ENCODE data around the gene CST8. TPM values are rescaled to one million over a fixed set of nuclear protein-coding genes. Genes with fewer than 3 reads are reported as not detected.

The CST8 gene
- polyA plus RNA-seq, 1 donor (not counting 4 experiments of a cell fraction or from before 2014, with no cell fraction given) = not detected

DNA sequence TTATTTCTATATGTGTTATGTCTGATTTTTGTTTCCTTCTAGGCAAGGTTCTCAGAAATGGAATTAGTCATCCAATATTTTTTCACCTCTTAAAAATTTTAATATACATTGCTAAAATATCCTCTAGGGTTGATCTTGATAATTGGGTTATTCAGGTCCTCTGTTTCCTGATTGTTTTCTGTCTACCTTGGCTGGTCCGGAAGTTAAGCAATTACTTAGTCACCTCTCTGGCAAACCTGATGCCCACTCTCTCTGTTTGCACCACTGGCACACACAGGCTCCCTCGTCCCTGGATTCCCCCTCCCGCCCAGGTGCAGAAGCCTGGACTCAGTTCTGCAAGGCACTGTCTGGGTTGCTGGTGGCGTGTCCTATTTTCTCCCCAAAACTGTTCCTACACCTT is 49.7 kb downstream of the CST8 start:
- H3K9me1 ChIP-seq (ENCODE audit: control insufficient read depth, extremely low read depth, insufficient read depth, low read length) = no peaks in the 10 kb centered on the region
- H3K9ac ChIP-seq (ENCODE audit: control insufficient read depth, extremely low read depth, insufficient read depth, low read length) = no peak overlapping the region
- no peaks in the 10 kb centered on the region for H4K20me1 ChIP-seq (ENCODE audit: control insufficient read depth, extremely low read depth, insufficient read depth, low read length)
- dilution Hi-C loops (cut with MboI; ENCODE audit: extremely low pct_ligation_motif_present, low sequenced_read_pairs) = no loop called here
- TF ChIP-seq, protein P1, sequence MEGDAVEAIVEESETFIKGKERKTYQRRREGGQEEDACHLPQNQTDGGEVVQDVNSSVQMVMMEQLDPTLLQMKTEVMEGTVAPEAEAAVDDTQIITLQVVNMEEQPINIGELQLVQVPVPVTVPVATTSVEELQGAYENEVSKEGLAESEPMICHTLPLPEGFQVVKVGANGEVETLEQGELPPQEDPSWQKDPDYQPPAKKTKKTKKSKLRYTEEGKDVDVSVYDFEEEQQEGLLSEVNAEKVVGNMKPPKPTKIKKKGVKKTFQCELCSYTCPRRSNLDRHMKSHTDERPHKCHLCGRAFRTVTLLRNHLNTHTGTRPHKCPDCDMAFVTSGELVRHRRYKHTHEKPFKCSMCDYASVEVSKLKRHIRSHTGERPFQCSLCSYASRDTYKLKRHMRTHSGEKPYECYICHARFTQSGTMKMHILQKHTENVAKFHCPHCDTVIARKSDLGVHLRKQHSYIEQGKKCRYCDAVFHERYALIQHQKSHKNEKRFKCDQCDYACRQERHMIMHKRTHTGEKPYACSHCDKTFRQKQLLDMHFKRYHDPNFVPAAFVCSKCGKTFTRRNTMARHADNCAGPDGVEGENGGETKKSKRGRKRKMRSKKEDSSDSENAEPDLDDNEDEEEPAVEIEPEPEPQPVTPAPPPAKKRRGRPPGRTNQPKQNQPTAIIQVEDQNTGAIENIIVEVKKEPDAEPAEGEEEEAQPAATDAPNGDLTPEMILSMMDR (optimal IDR thresholded peaks at IDR 0.05 in 1 of 3, IDR thresholded peaks at IDR 0.05 in 1 of 3, conservative IDR thresholded peaks at IDR 0.05 in 1 of 3; ENCODE audit: extremely low read depth in 1 of 3, insufficient read depth in 2 of 3, low read length in 3 of 3) = no peak
- TF ChIP-seq EZH2 (IDR thresholded peaks at IDR 0.05; ENCODE audit: low read length) = no peak
- no peaks in the 10 kb centered on the region for H3K9me3 ChIP-seq (ENCODE audit: control insufficient read depth, low read depth, low read length)
- H3K36me3 ChIP-seq (ENCODE audit: control insufficient read depth in 2 of 2, extremely low read depth in 1 of 2, insufficient read depth in 2 of 2, low read length in 2 of 2) = no peaks in the 10 kb centered on the region
- H3K27me3 ChIP-seq (ENCODE audit: control insufficient read depth, extremely low read depth, insufficient read depth, low read length) = no peaks in the 10 kb centered on the region
- no peak overlapping the region for H3K4me3 ChIP-seq (ENCODE audit: control insufficient read depth in 2 of 3, extremely low read depth in 1 of 3, insufficient read depth in 2 of 3, low read depth in 1 of 3, low read length in 3 of 3)
- no peak overlapping the region for H3K4me2 ChIP-seq (ENCODE audit: control insufficient read depth, extremely low read depth, insufficient read depth, low read depth, low read length)
- H3K79me2 ChIP-seq (ENCODE audit: control insufficient read depth, insufficient read depth, low read length) = no peaks in the 10 kb centered on the region
- peaks cover 10% of the 10 kb centered on the region for H3K4me1 ChIP-seq (ENCODE audit: control insufficient read depth, extremely low read depth, insufficient read depth, low read length)
- FAIRE-seq = no peak
- H2AFZ ChIP-seq (ENCODE audit: control insufficient read depth, low read length) = no peak overlapping the region
- no peak overlapping the region for H3K27ac ChIP-seq (ENCODE audit: control insufficient read depth, insufficient read depth, low read length)
- peak; percentile 11 for DNase-seq (ENCODE audit: low read depth, low spot score)

DNA sequence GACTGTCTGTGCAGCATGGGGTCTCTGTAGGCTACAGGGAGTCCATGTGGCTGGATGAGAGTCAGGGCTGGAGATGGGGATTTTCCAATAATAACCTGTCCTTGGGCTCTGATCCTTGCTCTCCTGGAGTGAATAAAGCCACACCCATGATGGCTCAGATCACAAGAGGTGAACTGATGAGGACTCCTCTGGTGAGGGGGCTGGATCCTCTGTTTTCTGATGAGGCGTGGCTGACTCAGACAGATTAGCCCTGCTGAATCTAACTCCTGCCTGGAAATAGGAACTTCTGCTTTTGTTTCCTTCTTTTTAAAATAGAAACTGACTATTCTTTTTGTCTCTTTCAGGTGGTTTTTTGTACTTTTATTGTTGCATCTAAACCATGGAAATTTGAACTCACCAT is 50.4 kb downstream of the CST8 start:
- H3K4me3 ChIP-seq (ENCODE audit: control insufficient read depth in 2 of 3, extremely low read depth in 1 of 3, insufficient read depth in 2 of 3, low read depth in 1 of 3, low read length in 3 of 3) = no peak overlapping the region
- dilution Hi-C loops (cut with MboI; ENCODE audit: extremely low pct_ligation_motif_present, low sequenced_read_pairs) = no loop called here
- H3K36me3 ChIP-seq (ENCODE audit: control insufficient read depth in 2 of 2, extremely low read depth in 1 of 2, insufficient read depth in 2 of 2, low read length in 2 of 2) = no peaks in the 10 kb centered on the region
- H2AFZ ChIP-seq (ENCODE audit: control insufficient read depth, low read length) = no peak overlapping the region
- no peaks in the 10 kb centered on the region for H4K20me1 ChIP-seq (ENCODE audit: control insufficient read depth, extremely low read depth, insufficient read depth, low read length)
- no peak for FAIRE-seq
- peaks cover 10% of the 10 kb centered on the region for H3K4me1 ChIP-seq (ENCODE audit: control insufficient read depth, extremely low read depth, insufficient read depth, low read length)
- H3K9ac ChIP-seq (ENCODE audit: control insufficient read depth, extremely low read depth, insufficient read depth, low read length) = no peak overlapping the region
- H3K9me3 ChIP-seq (ENCODE audit: control insufficient read depth, low read depth, low read length) = no peaks in the 10 kb centered on the region
- H3K27ac ChIP-seq (ENCODE audit: control insufficient read depth, insufficient read depth, low read length) = no peak overlapping the region
- H3K27me3 ChIP-seq (ENCODE audit: control insufficient read depth, extremely low read depth, insufficient read depth, low read length) = no peaks in the 10 kb centered on the region
- H3K9me1 ChIP-seq (ENCODE audit: control insufficient read depth, extremely low read depth, insufficient read depth, low read length) = no peaks in the 10 kb centered on the region
- TF ChIP-seq EZH2 (IDR thresholded peaks at IDR 0.05; ENCODE audit: low read length) = no peak
- TF ChIP-seq, protein P1 (optimal IDR thresholded peaks at IDR 0.05 in 1 of 3, IDR thresholded peaks at IDR 0.05 in 1 of 3, conservative IDR thresholded peaks at IDR 0.05 in 1 of 3; ENCODE audit: extremely low read depth in 1 of 3, insufficient read depth in 2 of 3, low read length in 3 of 3) = no peak
- DNase-seq (ENCODE audit: low read depth, low spot score) = peak; percentile 5
- no peak overlapping the region for H3K4me2 ChIP-seq (ENCODE audit: control insufficient read depth, extremely low read depth, insufficient read depth, low read depth, low read length)
- no peaks in the 10 kb centered on the region for H3K79me2 ChIP-seq (ENCODE audit: control insufficient read depth, insufficient read depth, low read length)

All from keratinocyte (primary cell).